Raji (cell line): Measurements from ENCODE around the gene NRCAM.

ENCODE experiments used
- POLR2A ChIP-seq: IDR thresholded peaks from 2 replicates; pipeline ENCODE4 v1.6.1; 2011; ENCODE audit warnings: low read depth, low read length, control low read depth; ENCODE audit not compliant: insufficient read depth

The NRCAM gene

GRCh38 chr7:108463613-108464012, 7.4 kb upstream of the NRCAM start:
- TF ChIP-seq POLR2A, result no peak

- no peak for TF ChIP-seq POLR2A
These were observed 5.6 kb upstream of the NRCAM start for GRCh38 chr7:108461840-108462239.

DNA sequence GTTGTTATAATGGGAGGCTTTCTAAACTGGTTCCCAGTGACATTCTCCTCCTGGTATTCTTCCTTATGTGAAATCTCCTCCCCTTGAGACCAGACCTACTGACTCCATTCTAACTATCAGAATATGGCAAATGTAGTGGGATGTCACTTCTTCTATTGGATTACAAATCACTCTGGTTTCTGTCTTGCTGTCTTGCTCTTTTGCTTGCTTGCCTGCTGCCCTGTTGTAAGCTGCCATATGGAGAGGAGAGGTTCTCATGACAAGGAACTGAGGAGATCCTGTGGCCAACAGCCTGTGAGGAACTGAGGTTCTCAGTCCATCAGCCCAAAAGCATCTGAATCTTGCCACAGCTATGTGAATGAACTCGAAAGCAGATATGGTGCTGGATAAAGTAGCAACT, 4.7 kb upstream of the NRCAM start:
- TF ChIP-seq POLR2A, result no peak

- no peak for TF ChIP-seq POLR2A
These were observed 3.8 kb upstream of the NRCAM start for GRCh38 chr7:108459922-108460551.

GRCh38 chr7:108457871-108458270, 1.6 kb upstream of the NRCAM start:
- no peak for TF ChIP-seq POLR2A

DNA sequence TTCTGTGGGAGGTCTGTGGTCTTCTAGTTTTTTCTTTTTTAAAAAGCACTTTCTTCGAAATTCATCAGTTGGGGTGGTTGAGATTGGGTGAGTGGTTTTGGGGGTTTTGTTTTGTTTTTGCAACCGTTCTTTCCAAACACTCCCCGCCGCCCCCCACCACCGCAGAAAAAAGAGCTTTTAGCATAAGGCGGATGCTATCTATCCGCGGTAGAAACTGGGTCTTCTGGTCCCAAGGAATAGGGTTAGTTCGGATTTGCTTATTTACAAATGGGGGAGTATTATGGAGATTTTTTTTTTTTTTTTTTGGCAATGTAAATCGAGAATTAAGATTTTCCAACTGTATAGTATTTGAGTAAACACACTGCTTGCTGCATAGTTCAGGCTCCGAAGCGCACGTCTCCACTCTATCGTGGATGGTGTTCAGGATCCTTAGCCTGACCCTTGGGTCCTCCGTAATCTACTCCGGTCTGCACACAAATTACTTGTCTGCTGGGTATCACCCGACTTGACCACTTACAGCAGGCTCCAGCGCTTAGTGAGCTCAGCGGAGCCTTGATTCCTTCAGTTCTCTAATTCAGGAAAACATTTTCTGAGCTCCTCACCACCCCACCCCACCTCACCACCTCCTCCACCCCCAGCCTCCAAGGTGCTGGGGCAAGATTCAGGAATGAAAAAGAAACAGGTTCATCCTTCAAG, 757 bp upstream of the NRCAM start:
- no peak for TF ChIP-seq POLR2A

- TF ChIP-seq POLR2A, result no peak
These were observed 662 bp downstream of the NRCAM start for GRCh38 chr7:108455551-108455997.

- no peak for TF ChIP-seq POLR2A
These were observed 1.3 kb downstream of the NRCAM start for GRCh38 chr7:108454674-108455550.

DNA sequence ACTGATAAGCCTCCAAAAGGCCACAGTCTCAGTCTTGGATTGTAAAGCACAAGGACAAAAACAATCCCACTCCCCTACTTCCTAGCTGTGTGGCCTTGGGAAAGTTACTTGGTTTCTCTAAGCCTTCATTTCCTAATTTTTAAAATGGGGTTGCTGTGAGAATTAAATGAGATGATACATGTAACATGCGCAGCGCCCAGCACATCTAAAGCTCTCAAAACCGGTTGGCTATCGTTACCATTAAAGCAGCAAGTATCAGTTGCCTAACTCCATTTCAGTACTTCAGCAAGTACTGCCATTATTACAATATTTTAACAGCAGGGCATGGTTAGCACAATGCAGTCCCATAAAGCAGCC, 1.9 kb downstream of the NRCAM start:
- no peak for TF ChIP-seq POLR2A

- TF ChIP-seq POLR2A, result no peak
These were observed 2.9 kb downstream of the NRCAM start for GRCh38 chr7:108453320-108453719.

DNA sequence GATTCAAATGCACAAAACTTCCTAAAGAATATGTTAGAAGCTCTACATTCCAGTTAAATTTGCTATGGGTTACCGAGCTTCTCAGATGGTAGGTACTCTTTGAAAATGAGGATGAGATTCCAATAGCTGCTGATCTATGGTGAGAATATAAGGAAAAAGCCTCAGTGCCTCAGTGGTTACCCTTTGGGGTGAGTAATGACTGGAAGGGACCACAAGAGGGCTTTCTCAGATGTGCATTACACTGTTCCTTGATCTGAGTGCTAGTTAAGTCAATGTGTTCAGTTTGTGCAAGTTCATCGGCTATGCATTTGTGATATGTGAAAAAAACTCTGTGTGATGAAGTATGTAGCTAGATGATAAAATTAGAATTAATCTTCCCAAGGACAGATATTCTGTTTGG, 3.5 kb downstream of the NRCAM start:
- TF ChIP-seq POLR2A, result no peak

DNA sequence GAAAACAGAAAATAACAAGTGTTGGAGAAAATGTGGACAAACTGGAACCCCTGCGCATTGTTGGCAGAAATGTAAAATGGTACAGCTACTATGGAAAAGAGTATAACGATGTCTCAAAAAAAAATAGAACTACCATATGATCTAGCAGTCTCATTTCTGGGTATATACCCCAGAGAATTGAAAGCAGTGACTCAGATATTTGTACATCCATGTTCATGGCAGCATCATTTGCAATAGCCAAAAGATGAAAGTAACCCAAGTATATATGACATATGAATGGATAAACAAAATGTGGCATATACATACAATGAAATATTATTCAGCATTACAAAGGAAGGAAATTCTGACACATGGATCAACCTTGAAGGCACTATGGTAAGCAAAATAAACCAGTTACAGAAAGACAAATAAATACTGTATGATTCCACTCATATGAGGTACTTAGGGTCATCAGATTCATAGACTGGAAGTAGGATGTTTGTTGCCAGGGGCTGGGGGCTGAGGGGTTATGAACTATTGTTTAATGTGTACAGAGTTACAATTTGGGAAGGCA, 4.9 kb downstream of the NRCAM start:
- TF ChIP-seq POLR2A, result no peak

DNA sequence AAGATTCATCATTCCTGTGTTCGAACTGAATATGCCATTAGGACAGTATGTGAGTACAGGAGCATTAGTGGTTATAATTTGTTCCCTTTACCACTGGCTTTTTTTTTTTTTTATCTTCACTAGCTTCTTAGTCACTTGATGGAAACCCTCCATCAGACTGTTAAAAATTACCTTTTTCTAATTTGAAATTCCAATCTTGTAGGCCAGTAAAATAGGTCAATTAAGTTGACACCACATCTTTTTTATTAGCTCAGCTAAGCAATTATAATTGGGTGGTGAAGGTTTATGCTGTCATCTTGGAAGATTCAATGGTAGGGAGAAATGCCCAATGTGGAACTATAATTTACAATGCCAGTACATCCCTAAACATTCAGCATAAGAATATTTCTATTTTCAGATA, 6.1 kb downstream of the NRCAM start:
- no peak for TF ChIP-seq POLR2A

GRCh38 chr7:108449521-108449920, 6.7 kb downstream of the NRCAM start:
- TF ChIP-seq POLR2A, result no peak

GRCh38 chr7:108448584-108449505, 7.4 kb downstream of the NRCAM start:
- TF ChIP-seq POLR2A, result no peak

GRCh38 chr7:108442039-108442568, 14.1 kb downstream of the NRCAM start:
- TF ChIP-seq POLR2A, result no peak
